HL-60 (cell line): ENCODE measurements around the gene TLL1.

ENCODE experiments used
- CTCF ChIP-seq: IDR thresholded peaks from one replicate; pipeline ENCODE4 v1.5.1; 2011; ENCODE audit warnings: low read length, control low read depth, inconsistent platforms; ENCODE audit not compliant: insufficient read depth
- GABPA ChIP-seq: IDR thresholded peaks from 2 replicates; pipeline ENCODE4 v1.6.1; 2012; ENCODE audit warnings: low read depth
- POLR2AphosphoS5 ChIP-seq: IDR thresholded peaks from 2 replicates; pipeline ENCODE4 v1.6.1; 2012; ENCODE audit warnings: low read depth
- REST ChIP-seq: IDR thresholded peaks from 2 replicates; pipeline ENCODE4 v1.6.1; 2012; ENCODE audit warnings: low read depth; ENCODE audit not compliant: insufficient replicate concordance
- SPI1 ChIP-seq: IDR thresholded peaks from 2 replicates; pipeline ENCODE4 v1.6.1; 2012; ENCODE audit warnings: low read depth, mild to moderate bottlenecking, borderline replicate concordance

GRCh38 chr4:166049036-166049435, 176.0 kb downstream of the TLL1 start:
- TF ChIP-seq CTCF: no peak
- TF ChIP-seq POLR2AphosphoS5: no peak
- no peak for TF ChIP-seq GABPA
- no peak for TF ChIP-seq REST
- TF ChIP-seq SPI1: no peak
